Ishikawa (cell line): ENCODE data around the gene BHMT2.

Source experiments
- CEBPB ChIP-seq: IDR thresholded peaks from 2 replicates; pipeline ENCODE4 v1.6.1; 2012
- CREB1 ChIP-seq: IDR thresholded peaks from 2 replicates; pipeline ENCODE4 v1.6.1; 2012; ENCODE audit warnings: low read depth
- EGR1 ChIP-seq: IDR thresholded peaks from 2 replicates; pipeline ENCODE4 v1.6.1; 2012
- EP300 ChIP-seq: IDR thresholded peaks from 2 replicates; pipeline ENCODE4 v1.6.1; 2012; ENCODE audit warnings: borderline replicate concordance
- NFIC ChIP-seq: IDR thresholded peaks from 2 replicates; pipeline ENCODE4 v1.6.1; 2012
- RAD21 ChIP-seq: IDR thresholded peaks from 2 replicates; pipeline ENCODE4 v1.6.1; 2012; ENCODE audit warnings: low read depth
- TAF1 ChIP-seq: IDR thresholded peaks from 2 replicates; pipeline ENCODE4 v1.6.1; 2012; ENCODE audit warnings: low read depth, mild to moderate bottlenecking
- TCF12 ChIP-seq: IDR thresholded peaks from 2 replicates; pipeline ENCODE4 v1.6.1; 2012; ENCODE audit warnings: low read depth
- TEAD4 ChIP-seq: IDR thresholded peaks from 2 replicates; pipeline ENCODE4 v1.6.1; 2012
- YY1 ChIP-seq: IDR thresholded peaks from 2 replicates; pipeline ENCODE4 v1.6.1; 2012; ENCODE audit warnings: low read depth
- TF ChIP-seq, protein P1 (sequence below): IDR thresholded peaks from 2 replicates; pipeline ENCODE4 v1.6.1; 2012
- TF ChIP-seq, protein P2 (sequence below): IDR thresholded peaks from 2 replicates; pipeline ENCODE4 v1.6.1; 2012; ENCODE audit warnings: low read depth, mild to moderate bottlenecking
- TF ChIP-seq, protein P3 (sequence below): IDR thresholded peaks from 2 replicates; pipeline ENCODE4 v1.6.1; 2012

DNA sequence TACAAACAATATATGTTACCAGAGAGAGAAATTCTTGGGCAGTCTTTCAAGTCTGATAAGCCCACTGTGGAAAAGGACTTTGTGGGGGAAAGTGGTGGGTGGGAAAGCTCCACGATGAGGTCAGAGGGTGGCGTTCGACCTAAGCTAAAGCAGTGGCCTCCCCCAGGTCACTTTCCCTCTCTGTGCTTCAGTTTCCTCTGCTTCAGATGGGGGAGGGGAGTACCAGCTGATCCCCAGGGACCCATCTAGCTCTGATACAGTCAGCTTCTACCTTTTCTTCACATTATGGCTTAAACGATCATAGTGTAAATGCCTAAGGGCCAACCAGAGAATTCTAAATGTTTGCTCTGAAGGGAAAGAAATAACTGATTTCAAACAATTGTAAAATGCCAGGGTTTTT lies 47.8 kb upstream of the BHMT2 start:
- TF ChIP-seq YY1 (no peak), EP300 (no peak), RAD21 (no peak), TAF1 (no peak), TEAD4 (no peak), TCF12 (no peak), CEBPB (no peak), EGR1 (no peak), CREB1 (no peak), NFIC (no peak)
- TF ChIP-seq, protein P1, sequence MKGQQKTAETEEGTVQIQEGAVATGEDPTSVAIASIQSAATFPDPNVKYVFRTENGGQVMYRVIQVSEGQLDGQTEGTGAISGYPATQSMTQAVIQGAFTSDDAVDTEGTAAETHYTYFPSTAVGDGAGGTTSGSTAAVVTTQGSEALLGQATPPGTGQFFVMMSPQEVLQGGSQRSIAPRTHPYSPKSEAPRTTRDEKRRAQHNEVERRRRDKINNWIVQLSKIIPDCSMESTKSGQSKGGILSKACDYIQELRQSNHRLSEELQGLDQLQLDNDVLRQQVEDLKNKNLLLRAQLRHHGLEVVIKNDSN = no peak
- TF ChIP-seq, protein P2, sequence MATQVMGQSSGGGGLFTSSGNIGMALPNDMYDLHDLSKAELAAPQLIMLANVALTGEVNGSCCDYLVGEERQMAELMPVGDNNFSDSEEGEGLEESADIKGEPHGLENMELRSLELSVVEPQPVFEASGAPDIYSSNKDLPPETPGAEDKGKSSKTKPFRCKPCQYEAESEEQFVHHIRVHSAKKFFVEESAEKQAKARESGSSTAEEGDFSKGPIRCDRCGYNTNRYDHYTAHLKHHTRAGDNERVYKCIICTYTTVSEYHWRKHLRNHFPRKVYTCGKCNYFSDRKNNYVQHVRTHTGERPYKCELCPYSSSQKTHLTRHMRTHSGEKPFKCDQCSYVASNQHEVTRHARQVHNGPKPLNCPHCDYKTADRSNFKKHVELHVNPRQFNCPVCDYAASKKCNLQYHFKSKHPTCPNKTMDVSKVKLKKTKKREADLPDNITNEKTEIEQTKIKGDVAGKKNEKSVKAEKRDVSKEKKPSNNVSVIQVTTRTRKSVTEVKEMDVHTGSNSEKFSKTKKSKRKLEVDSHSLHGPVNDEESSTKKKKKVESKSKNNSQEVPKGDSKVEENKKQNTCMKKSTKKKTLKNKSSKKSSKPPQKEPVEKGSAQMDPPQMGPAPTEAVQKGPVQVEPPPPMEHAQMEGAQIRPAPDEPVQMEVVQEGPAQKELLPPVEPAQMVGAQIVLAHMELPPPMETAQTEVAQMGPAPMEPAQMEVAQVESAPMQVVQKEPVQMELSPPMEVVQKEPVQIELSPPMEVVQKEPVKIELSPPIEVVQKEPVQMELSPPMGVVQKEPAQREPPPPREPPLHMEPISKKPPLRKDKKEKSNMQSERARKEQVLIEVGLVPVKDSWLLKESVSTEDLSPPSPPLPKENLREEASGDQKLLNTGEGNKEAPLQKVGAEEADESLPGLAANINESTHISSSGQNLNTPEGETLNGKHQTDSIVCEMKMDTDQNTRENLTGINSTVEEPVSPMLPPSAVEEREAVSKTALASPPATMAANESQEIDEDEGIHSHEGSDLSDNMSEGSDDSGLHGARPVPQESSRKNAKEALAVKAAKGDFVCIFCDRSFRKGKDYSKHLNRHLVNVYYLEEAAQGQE = no peak
- TF ChIP-seq, protein P3, sequence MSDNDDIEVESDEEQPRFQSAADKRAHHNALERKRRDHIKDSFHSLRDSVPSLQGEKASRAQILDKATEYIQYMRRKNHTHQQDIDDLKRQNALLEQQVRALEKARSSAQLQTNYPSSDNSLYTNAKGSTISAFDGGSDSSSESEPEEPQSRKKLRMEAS = no peak
